ENCODE data around the gene ERC2.

The ERC2 gene

GRCh38 chr3:55934771-55935170 is 533.5 kb downstream of the ERC2 start:
- H2AFZ ChIP-seq (ENCODE audit: insufficient read depth, low read length, poor library complexity), result no peak overlapping the region
- H3K27ac ChIP-seq (ENCODE audit: low read depth, low read length), result no peak overlapping the region
- no peaks in the 10 kb centered on the region for H3K36me3 ChIP-seq (ENCODE audit: control insufficient read depth in 1 of 2, insufficient read depth in 2 of 2, low read length in 2 of 2)

GRCh38 chr3:55929154-55929869 is 539.0 kb downstream of the ERC2 start:
- H3K4me2 ChIP-seq (ENCODE audit: low read length), result no peak overlapping the region
- no peak overlapping the region for H3K9ac ChIP-seq (ENCODE audit: low read length)
- H2AK5ac ChIP-seq (ENCODE audit: low read length), result no peak overlapping the region
- H3K36me3 ChIP-seq (ENCODE audit: control insufficient read depth in 1 of 2, insufficient read depth in 2 of 2, low read length in 2 of 2), result no peaks in the 10 kb centered on the region
- H2BK5ac ChIP-seq (ENCODE audit: low read depth, low read length, poor library complexity), result no peak overlapping the region
- H2BK120ac ChIP-seq (ENCODE audit: insufficient read depth, low read length, poor library complexity), result peak overlapping the region; percentile 27
- no peaks in the 10 kb centered on the region for H3K4me1 ChIP-seq (ENCODE audit: control insufficient read depth in 1 of 2, insufficient read depth in 2 of 2, low read length in 2 of 2)
- DNase-seq, result no peak
- no peak overlapping the region for H3K23ac ChIP-seq (ENCODE audit: low read length)
- no CpG with 5 or more reads among the region's 4 CpGs for WGBS (ENCODE audit: extremely low coverage, insufficient coverage, insufficient read length)
- H3K18ac ChIP-seq (ENCODE audit: low read length), result no peak overlapping the region
- no peak overlapping the region for H2BK12ac ChIP-seq (ENCODE audit: low read length)
- no peak overlapping the region for H4K91ac ChIP-seq (ENCODE audit: low read depth, low read length)
- H3K4ac ChIP-seq (ENCODE audit: low read depth, low read length), result no peak overlapping the region
- H3K79me1 ChIP-seq (ENCODE audit: low read length), result no peaks in the 10 kb centered on the region
- H2AFZ ChIP-seq (ENCODE audit: insufficient read depth, low read length, poor library complexity), result no peak overlapping the region
- H3K27me3 ChIP-seq (ENCODE audit: insufficient read depth, low read length), result no peaks in the 10 kb centered on the region
- H3K9me3 ChIP-seq (ENCODE audit: insufficient read depth, low read depth, low read length), result no peaks in the 10 kb centered on the region
- H3K27ac ChIP-seq (ENCODE audit: low read depth, low read length), result no peak overlapping the region
- H4K12ac ChIP-seq (ENCODE audit: low read depth, low read length), result no peak overlapping the region
- H3K79me2 ChIP-seq (ENCODE audit: control insufficient read depth, insufficient read depth, low read length, poor library complexity), result no peaks in the 10 kb centered on the region
- no peak overlapping the region for H3K4me3 ChIP-seq (ENCODE audit: low read depth, low read length)
- no peak overlapping the region for H3K14ac ChIP-seq (ENCODE audit: low read length)
- no peak overlapping the region for H4K8ac ChIP-seq (ENCODE audit: low read depth, low read length)

More at GRCh38 chr3:55934771-55935170, 533.5 kb downstream of the ERC2 start:
- no peak overlapping the region for H2BK120ac ChIP-seq (ENCODE audit: insufficient read depth, low read length, poor library complexity)
- no peak overlapping the region for H2BK12ac ChIP-seq (ENCODE audit: low read length)
- H3K9ac ChIP-seq (ENCODE audit: low read length), result no peak overlapping the region
- no peaks in the 10 kb centered on the region for H3K27me3 ChIP-seq (ENCODE audit: insufficient read depth, low read length)
- H3K23ac ChIP-seq (ENCODE audit: low read length), result no peak overlapping the region
- no peak for DNase-seq
- H4K8ac ChIP-seq (ENCODE audit: low read depth, low read length), result no peak overlapping the region
- no peaks in the 10 kb centered on the region for H3K79me2 ChIP-seq (ENCODE audit: control insufficient read depth, insufficient read depth, low read length, poor library complexity)
- no peak overlapping the region for H3K14ac ChIP-seq (ENCODE audit: low read length)
- H3K79me1 ChIP-seq (ENCODE audit: low read length), result no peaks in the 10 kb centered on the region
- H3K4ac ChIP-seq (ENCODE audit: low read depth, low read length), result no peak overlapping the region
- H2AK5ac ChIP-seq (ENCODE audit: low read length), result no peak overlapping the region
- no peaks in the 10 kb centered on the region for H3K9me3 ChIP-seq (ENCODE audit: insufficient read depth, low read depth, low read length)
- no peak overlapping the region for H4K91ac ChIP-seq (ENCODE audit: low read depth, low read length)
- no peak overlapping the region for H4K12ac ChIP-seq (ENCODE audit: low read depth, low read length)
- H3K4me1 ChIP-seq (ENCODE audit: control insufficient read depth in 1 of 2, insufficient read depth in 2 of 2, low read length in 2 of 2), result peaks cover 0 to 2% of the 10 kb centered on the region in 2 experiments
- H3K4me2 ChIP-seq (ENCODE audit: low read length), result no peak overlapping the region
- no peak overlapping the region for H3K18ac ChIP-seq (ENCODE audit: low read length)
- no peak overlapping the region for H3K4me3 ChIP-seq (ENCODE audit: low read depth, low read length)
- H2BK5ac ChIP-seq (ENCODE audit: low read depth, low read length, poor library complexity), result no peak overlapping the region
- WGBS (ENCODE audit: extremely low coverage, insufficient coverage, insufficient read length), result no CpG with 5 or more reads among the region's 1 CpG

DNA sequence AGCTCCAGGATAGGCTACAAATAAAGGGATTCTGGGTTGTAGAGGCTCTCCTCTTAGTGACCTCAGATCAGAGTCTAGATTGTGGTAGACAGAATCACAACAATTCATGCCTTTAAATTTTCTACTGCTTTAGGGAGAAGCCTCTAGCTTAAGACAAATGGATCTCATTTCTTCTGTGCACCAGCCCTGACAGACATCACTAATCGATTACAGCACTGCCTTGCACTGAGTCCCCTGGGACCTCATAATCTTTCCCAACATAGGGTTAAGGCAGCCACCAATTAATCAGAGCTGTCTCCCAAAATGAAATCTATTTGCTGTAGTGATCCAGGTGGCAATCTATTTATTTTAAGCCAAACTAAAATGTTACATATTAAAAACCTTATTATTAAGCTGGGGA is 544.6 kb downstream of the ERC2 start:
- no peaks in the 10 kb centered on the region for H3K79me1 ChIP-seq (ENCODE audit: low read length)
- no peaks in the 10 kb centered on the region for H3K79me2 ChIP-seq (ENCODE audit: control insufficient read depth, insufficient read depth, low read length, poor library complexity)
- no peak overlapping the region for H3K18ac ChIP-seq (ENCODE audit: low read length)
- no peak overlapping the region for H3K9ac ChIP-seq (ENCODE audit: low read length)
- H3K4me2 ChIP-seq (ENCODE audit: low read length), result no peak overlapping the region
- H3K4ac ChIP-seq (ENCODE audit: low read depth, low read length), result no peak overlapping the region
- no CpG with 5 or more reads among the region's 1 CpG for WGBS (ENCODE audit: extremely low coverage, insufficient coverage, insufficient read length)
- no peak for DNase-seq
- H2BK5ac ChIP-seq (ENCODE audit: low read depth, low read length, poor library complexity), result no peak overlapping the region
- no peak overlapping the region for H2BK120ac ChIP-seq (ENCODE audit: insufficient read depth, low read length, poor library complexity)
- H3K27me3 ChIP-seq (ENCODE audit: insufficient read depth, low read length), result no peaks in the 10 kb centered on the region
- no peak overlapping the region for H3K27ac ChIP-seq (ENCODE audit: low read depth, low read length)
- H3K23ac ChIP-seq (ENCODE audit: low read length), result no peak overlapping the region
- no peak overlapping the region for H2BK12ac ChIP-seq (ENCODE audit: low read length)
- H3K14ac ChIP-seq (ENCODE audit: low read length), result no peak overlapping the region
- no peak overlapping the region for H4K91ac ChIP-seq (ENCODE audit: low read depth, low read length)
- H2AK5ac ChIP-seq (ENCODE audit: low read length), result no peak overlapping the region
- H4K12ac ChIP-seq (ENCODE audit: low read depth, low read length), result no peak overlapping the region
- no peaks in the 10 kb centered on the region for H3K36me3 ChIP-seq (ENCODE audit: control insufficient read depth in 1 of 2, insufficient read depth in 2 of 2, low read length in 2 of 2)
- H3K9me3 ChIP-seq (ENCODE audit: insufficient read depth, low read depth, low read length), result no peaks in the 10 kb centered on the region
- no peak overlapping the region for H3K4me3 ChIP-seq (ENCODE audit: low read depth, low read length)
- H2AFZ ChIP-seq (ENCODE audit: insufficient read depth, low read length, poor library complexity), result no peak overlapping the region
- H3K4me1 ChIP-seq (ENCODE audit: control insufficient read depth in 1 of 2, insufficient read depth in 2 of 2, low read length in 2 of 2), result no peaks in the 10 kb centered on the region
- no peak overlapping the region for H4K8ac ChIP-seq (ENCODE audit: low read depth, low read length)

DNA sequence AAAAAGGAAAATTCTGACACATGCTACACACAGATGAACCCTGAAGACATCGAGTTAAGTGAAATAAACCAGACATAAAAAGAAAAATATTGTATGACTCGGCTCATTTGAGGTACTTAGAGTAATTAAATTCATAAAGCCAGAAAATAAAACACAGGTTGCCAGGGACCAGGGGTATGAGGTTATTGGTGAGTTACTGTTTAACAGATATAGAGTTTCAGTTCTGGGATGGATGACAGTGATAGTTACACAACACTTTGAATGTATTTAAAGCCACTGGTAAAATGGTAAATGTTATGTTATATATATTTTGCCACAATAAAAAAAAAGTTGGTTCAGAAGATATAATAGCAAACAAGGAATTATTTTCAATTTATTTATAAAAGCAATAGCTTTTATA is 545.1 kb downstream of the ERC2 start:
- no peak overlapping the region for H3K23ac ChIP-seq (ENCODE audit: low read length)
- H3K9ac ChIP-seq (ENCODE audit: low read length), result no peak overlapping the region
- no peak overlapping the region for H4K91ac ChIP-seq (ENCODE audit: low read depth, low read length)
- H3K9me3 ChIP-seq (ENCODE audit: insufficient read depth, low read depth, low read length), result no peaks in the 10 kb centered on the region
- H3K4me3 ChIP-seq (ENCODE audit: low read depth, low read length), result no peak overlapping the region
- no peaks in the 10 kb centered on the region for H3K4me1 ChIP-seq (ENCODE audit: control insufficient read depth in 1 of 2, insufficient read depth in 2 of 2, low read length in 2 of 2)
- no peak overlapping the region for H3K4ac ChIP-seq (ENCODE audit: low read depth, low read length)
- no peak overlapping the region for H2AK5ac ChIP-seq (ENCODE audit: low read length)
- H3K79me1 ChIP-seq (ENCODE audit: low read length), result no peaks in the 10 kb centered on the region
- H3K36me3 ChIP-seq (ENCODE audit: control insufficient read depth in 1 of 2, insufficient read depth in 2 of 2, low read length in 2 of 2), result no peaks in the 10 kb centered on the region
- WGBS (ENCODE audit: extremely low coverage, insufficient coverage, insufficient read length), result no CpG with 5 or more reads among the region's 2 CpGs
- H3K27ac ChIP-seq (ENCODE audit: low read depth, low read length), result no peak overlapping the region
- H3K14ac ChIP-seq (ENCODE audit: low read length), result no peak overlapping the region
- H3K4me2 ChIP-seq (ENCODE audit: low read length), result no peak overlapping the region
- no peaks in the 10 kb centered on the region for H3K79me2 ChIP-seq (ENCODE audit: control insufficient read depth, insufficient read depth, low read length, poor library complexity)
- no peak overlapping the region for H2BK120ac ChIP-seq (ENCODE audit: insufficient read depth, low read length, poor library complexity)
- H2BK5ac ChIP-seq (ENCODE audit: low read depth, low read length, poor library complexity), result no peak overlapping the region
- no peaks in the 10 kb centered on the region for H3K27me3 ChIP-seq (ENCODE audit: insufficient read depth, low read length)
- H2BK12ac ChIP-seq (ENCODE audit: low read length), result no peak overlapping the region
- no peak overlapping the region for H4K12ac ChIP-seq (ENCODE audit: low read depth, low read length)
- no peak overlapping the region for H2AFZ ChIP-seq (ENCODE audit: insufficient read depth, low read length, poor library complexity)
- no peak overlapping the region for H3K18ac ChIP-seq (ENCODE audit: low read length)
- H4K8ac ChIP-seq (ENCODE audit: low read depth, low read length), result no peak overlapping the region
- no peak for DNase-seq
